SJCRH30 (cell line): ENCODE measurements around the gene ZNF30. TPM values are rescaled to one million over a fixed set of nuclear protein-coding genes. Genes with fewer than 3 reads are reported as not detected.
"Not testable (repeated sequence)": the region's sequence is repeated elsewhere in the genome, so short reads cannot be mapped to it uniquely, and the experiment has no call there.

ENCODE experiments used
- DNase-seq, 2 experiments: peaks; one replicate each; pipeline ENCODE4 v3.0.0-alpha.2; 2015 to 2020
- H3K27ac ChIP-seq: fragments of 250-450 bp; sonication (Bioruptor Pico); 2 replicates; pipeline ENCODE4 v1.5.1; 2020; ENCODE audit warnings: mild to moderate bottlenecking, moderate library complexity
- H3K27me3 ChIP-seq: fragments of 250-450 bp; sonication (Bioruptor Pico); 2 replicates; pipeline ENCODE4 v1.5.1; 2020; ENCODE audit warnings: mild to moderate bottlenecking, moderate library complexity
- H3K36me3 ChIP-seq: fragments of 250-450 bp; sonication (Bioruptor Pico); 2 replicates; pipeline ENCODE4 v1.5.1; 2020; ENCODE audit warnings: mild to moderate bottlenecking, moderate library complexity
- H3K4me1 ChIP-seq: fragments of 250-450 bp; sonication (Bioruptor Pico); 2 replicates; pipeline ENCODE4 v1.5.1; 2020; ENCODE audit warnings: mild to moderate bottlenecking, moderate library complexity
- H3K4me3 ChIP-seq: fragments of 250-450 bp; sonication (Bioruptor Pico); 2 replicates; pipeline ENCODE4 v1.5.1; 2020; ENCODE audit warnings: mild to moderate bottlenecking, moderate library complexity
- H3K9me3 ChIP-seq: fragments of 250-450 bp; sonication (Bioruptor Pico); replicated peaks from 2 replicates; pipeline ENCODE4 v1.5.1; 2020; ENCODE audit warnings: mild to moderate bottlenecking, moderate library complexity
- total RNA-seq: library from RNA; depleted of rRNA; stranded (reverse); fragments of >200 nt; shearing (Covaris generic); gene quantifications from 2 replicates; pipeline ENCODE4 v1.2.3, GENCODE V29; 2014; rRNA removed

ZNF30 gene
- total RNA-seq = 2.8 and 3.8 TPM in 2 replicates

DNA sequence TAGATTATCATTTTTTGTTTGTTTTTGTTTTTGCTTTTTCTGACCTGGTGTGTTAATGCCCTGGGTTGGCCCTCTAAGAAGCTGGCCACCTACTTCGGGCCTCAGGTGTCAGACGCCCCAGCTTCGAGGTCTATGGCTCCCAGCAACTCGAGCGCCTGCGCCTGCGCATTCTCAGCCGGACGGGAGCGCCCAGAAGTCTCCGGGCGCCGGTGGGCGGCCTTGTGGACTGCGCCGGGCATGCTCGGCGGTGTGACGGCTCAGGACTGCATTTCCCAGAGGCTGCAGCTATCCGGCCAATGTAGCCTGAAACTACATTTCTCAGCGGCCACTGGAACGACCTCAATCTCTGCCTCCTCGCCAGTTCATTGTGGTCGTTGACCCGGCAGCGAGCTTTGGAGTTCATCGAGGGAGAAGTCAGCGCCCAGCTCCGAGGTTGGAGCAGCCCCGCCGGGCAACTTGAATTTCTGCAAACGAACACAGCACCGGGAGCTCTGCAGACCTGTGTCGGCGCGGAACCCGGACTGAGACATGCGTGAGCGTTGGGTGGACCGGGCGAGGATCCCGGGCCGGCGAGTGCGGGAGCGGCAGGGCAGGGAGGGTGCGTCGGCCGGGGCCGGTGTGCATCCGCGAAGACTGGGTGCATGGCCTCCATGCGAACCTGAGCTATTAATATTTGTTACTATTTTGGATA is at the start of gene ZNF30:
ZNF30 (plus strand) TSS at position 219 of the 691 bp plus-strand sequence. CDS start 3,045 bp downstream, outside the sequence.
- peak within 1 kb of the TSS; percentile 31; the same call in 1 of the 2 replicates for H3K27ac ChIP-seq

DNA sequence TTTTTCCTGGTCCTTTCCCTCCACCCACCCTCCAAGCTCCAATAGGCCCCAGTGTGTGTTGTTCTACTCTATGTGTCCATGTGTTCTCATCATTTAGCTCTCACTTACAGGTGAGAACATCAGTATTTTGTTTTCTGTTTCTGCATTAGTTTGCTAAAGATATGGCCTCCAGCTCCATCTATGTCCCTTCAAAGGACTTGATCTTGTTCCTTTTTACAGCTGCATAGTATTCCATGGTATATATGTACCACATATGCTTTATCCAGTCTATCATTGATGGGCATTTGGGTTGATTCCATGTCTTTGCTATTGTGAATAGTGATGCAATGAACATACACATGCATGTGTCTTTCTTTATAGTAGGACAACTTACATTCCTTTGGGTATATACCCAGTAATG is 47.1 kb upstream of the ZNF30 start:
- H3K9me3 ChIP-seq = no peaks in the 10 kb centered on the region
- no peaks in the 10 kb centered on the region for H3K4me1 ChIP-seq
- no peak for DNase-seq
- no peak overlapping the region for H3K27ac ChIP-seq
- H3K36me3 ChIP-seq = no peaks in the 10 kb centered on the region
- H3K27me3 ChIP-seq = 0 out of 2 replicates have a peak, but pooled peaks cover 2% of the 10 kb centered on the region
- H3K4me3 ChIP-seq = no peak overlapping the region

More for the DNA sequence above, at the start of gene ZNF30:
- H3K27me3 ChIP-seq = no peaks in the 10 kb centered on the region
- peak; percentile 88 to 91 for DNase-seq
- H3K4me1 ChIP-seq = no peaks in the 10 kb centered on the region
- peaks cover 1% of the 10 kb centered on the region; the same call in 1 of the 2 replicates for H3K36me3 ChIP-seq
- peak within 1 kb of the TSS; percentile 66 for H3K4me3 ChIP-seq
- 0 out of 2 replicates have a peak, but pooled peaks cover 5% of the 10 kb centered on the region for H3K9me3 ChIP-seq

DNA sequence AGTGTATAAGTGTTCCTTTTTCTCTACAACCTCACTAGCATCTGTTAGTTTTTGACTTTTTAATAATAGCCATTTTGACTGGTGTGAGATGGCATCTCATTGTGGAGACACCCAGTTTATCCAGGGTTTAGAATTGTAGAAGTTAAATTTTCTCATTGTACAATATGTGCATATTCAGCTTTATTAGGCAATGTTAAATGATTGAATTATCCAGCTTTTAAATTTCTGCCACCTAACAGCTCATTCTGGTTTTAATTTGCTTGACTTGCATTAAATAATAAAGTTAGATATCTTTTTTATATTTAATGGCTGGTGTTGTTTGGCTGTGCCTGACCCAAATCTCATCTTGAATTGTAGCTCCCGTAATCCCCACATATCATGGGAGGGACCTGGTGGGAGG is 46.7 kb upstream of the ZNF30 start:
- H3K27ac ChIP-seq = no peak overlapping the region
- H3K4me3 ChIP-seq = no peak overlapping the region
- no peak for DNase-seq
- H3K27me3 ChIP-seq = 0 out of 2 replicates have a peak, but pooled peaks cover 2% of the 10 kb centered on the region
- H3K9me3 ChIP-seq = no peaks in the 10 kb centered on the region
- no peaks in the 10 kb centered on the region for H3K4me1 ChIP-seq
- H3K36me3 ChIP-seq = no peaks in the 10 kb centered on the region

DNA sequence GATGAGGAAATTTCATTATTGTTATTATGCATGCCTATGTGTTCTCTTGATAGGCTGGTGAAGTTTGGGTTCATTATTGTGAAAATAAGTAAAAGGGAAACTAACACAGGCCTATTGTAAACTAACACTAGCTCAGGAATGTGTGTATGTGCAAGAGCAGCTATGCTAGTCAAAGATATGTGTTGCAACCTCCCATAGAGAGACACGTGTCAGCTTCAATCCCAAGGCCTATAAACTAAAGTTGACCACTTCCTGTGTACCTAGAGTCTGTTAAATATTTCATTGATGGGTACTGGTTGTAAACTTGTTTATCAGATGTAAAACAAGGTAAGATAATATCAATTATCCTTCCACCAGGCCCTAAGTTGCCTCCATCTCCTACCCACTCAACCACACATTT is 44.7 kb upstream of the ZNF30 start:
- Histone ChIP-seq H3K9me3 (no peaks in the 10 kb centered on the region), H3K4me3 (no peak overlapping the region), H3K27me3 (0 out of 2 replicates have a peak, but pooled peaks cover 2% of the 10 kb centered on the region), H3K27ac (no peak overlapping the region), H3K36me3 (no peaks in the 10 kb centered on the region), H3K4me1 (no peaks in the 10 kb centered on the region)
- no peak for DNase-seq

DNA sequence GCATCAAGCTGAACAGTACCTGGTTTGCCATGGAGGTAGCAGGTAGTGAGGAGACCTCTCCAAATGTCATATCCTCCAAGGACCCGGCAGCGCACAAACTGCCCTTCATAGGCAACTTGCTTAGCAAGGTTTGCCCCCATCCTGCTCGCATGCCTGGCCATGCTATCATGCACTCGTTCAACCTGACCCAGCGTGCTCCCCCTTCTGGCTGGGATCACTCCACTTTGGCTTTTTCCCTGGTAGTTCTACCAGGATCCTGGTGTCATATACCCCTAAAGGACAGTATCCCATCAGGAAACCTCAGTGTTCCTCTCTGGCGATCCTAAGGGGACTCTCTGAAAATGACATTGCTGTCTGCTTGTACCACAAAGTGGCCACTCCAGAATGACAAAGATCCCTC is 38.6 kb upstream of the ZNF30 start:
- H3K4me3 ChIP-seq = no peak overlapping the region

DNA sequence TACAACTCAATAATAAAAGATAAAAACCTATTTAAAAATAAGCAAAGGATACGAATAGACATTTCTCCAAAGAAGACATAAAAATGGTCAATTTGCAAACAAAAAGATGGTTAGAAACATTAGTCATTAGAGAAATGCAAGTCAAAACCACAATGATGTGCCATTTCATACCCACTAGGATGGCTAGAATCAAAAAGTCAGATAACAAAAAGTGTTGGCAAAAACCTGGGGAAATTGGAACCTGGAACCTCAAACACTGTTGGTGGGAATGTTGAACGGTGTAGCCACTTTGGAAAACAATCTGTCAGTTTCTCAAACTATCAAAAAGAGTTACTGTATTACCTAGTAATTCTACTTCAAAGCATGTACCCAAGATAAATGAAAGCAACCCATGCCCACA is 26.5 kb upstream of the ZNF30 start:
- DNase-seq = no peak
- no peaks in the 10 kb centered on the region for H3K9me3 ChIP-seq
- H3K27me3 ChIP-seq = peaks cover 8% of the 10 kb centered on the region; the same call in 1 of the 2 replicates
- no peaks in the 10 kb centered on the region for H3K36me3 ChIP-seq
- H3K27ac ChIP-seq = no peak overlapping the region
- no peaks in the 10 kb centered on the region for H3K4me1 ChIP-seq
- H3K4me3 ChIP-seq = no peak overlapping the region

More for the DNA sequence above, 38.6 kb upstream of the ZNF30 start:
- Histone ChIP-seq H3K9me3 (no peaks in the 10 kb centered on the region), H3K4me1 (no peaks in the 10 kb centered on the region), H3K27me3 (0 out of 2 replicates have a peak, but pooled peaks cover 2% of the 10 kb centered on the region), H3K27ac (no peak overlapping the region), H3K36me3 (no peaks in the 10 kb centered on the region)
- no peak for DNase-seq

DNA sequence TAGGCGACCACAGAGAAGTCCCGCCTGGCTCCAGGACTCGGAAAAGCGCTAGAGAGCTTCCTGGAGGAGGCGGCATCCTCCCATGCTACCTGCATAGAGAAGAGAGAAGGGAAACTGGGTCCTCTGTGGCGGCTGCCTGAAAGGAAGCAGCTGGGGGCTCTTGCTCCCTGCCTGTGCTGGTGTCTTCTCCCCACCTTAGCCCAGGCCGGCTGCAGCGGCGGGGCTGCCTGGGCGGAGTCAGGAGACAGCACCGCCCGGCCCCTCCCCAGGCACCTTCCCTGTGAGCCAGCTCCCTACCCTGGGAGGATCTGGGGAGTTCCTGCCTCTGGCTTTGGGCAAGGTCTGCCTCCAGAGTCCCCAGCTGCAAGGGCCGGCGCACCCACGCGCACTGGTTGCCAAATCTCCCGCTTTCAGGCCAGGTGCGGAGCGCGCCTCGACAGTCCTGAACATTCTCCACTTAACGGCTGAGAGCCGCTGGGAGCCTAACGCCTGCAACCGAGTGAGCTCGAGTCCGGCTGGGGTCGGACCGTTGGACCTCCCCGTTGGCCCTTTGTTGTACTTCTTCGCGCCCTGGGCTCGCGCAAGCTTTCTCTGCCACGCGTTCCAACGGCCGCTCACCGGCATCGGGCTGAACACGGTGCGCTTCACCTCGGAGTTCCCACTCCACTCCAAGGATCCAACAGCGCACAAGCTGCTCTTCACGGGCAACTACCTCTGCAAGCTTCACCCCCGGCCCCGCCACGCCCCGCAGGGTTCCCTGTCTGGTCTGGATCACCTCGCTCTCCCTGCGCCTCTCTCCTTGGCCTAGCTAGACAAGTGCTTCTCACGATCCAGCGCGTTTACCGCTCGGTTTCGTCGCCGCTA is 21.8 kb upstream of the ZNF30 start:
- Histone ChIP-seq H3K36me3 (no peaks in the 10 kb centered on the region), H3K27ac (no peak overlapping the region), H3K4me1 (no peaks in the 10 kb centered on the region), H3K27me3 (peaks cover 8% of the 10 kb centered on the region; the same call in 1 of the 2 replicates), H3K9me3 (no peaks in the 10 kb centered on the region), H3K4me3 (no peak overlapping the region)
- no peak for DNase-seq

DNA sequence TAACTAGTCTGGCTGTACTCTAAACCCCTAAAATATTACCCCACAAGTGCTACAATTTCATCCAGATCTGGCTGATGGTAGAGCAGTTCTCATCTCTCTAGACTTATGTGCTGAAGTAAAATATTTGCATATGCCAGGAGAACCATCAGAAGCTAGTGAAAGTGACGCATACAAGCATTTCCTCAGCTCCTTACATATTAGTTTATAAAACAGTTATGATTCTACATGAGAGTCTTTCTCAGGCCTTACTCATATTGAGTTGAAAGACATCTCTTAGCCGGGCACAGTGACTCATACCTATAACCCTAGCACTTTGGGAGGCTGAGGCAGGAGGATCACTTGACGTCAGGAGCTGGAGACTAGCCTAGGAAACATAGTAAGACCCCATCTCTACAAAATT is 15.9 kb upstream of the ZNF30 start:
- Histone ChIP-seq H3K4me1 (no peaks in the 10 kb centered on the region), H3K27me3 (no peaks in the 10 kb centered on the region), H3K27ac (no peak overlapping the region), H3K4me3 (no peak overlapping the region), H3K9me3 (no peaks in the 10 kb centered on the region), H3K36me3 (no peaks in the 10 kb centered on the region)
- DNase-seq = no peak

DNA sequence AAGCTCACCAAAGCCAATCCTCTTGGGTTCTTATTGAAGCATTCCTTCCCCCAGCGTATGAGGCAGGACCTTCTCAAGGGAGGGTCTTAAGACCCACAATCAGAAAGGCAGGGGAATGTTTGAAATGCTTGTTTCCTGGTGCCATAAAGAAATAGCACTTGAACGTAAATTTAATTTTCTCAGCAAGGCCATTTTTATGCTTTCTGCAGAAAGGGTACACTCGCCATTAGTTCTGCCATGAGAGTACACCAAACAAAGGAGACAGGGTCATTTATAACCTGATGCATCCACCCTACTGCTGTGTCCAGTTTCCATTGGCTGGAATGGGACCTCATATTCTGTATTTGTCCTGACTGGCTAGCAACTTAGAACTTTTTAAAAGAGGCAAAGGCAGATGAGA is 9.6 kb upstream of the ZNF30 start:
- not testable (repeated sequence) for DNase-seq, H3K4me3 ChIP-seq, H3K4me1 ChIP-seq, H3K27me3 ChIP-seq, H3K27ac ChIP-seq, H3K9me3 ChIP-seq, H3K36me3 ChIP-seq

DNA sequence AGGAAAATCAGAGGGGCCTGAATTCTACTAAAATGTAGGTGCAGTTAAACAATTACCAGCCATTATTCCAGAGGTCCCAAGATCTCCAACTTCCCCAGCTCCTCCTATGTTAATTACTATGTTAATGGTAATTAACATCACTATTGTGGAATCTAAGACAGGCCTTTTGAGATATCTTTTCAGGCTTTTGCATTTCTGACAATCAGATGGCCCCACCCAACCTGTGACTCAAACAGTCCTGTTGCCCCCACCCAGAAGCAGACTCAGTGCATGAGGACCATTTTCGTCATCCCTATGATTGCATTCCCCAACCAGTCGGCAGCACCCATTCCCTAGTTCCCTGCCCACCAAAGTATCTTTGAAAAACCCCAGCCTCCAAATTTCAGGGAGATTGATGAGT is 8.5 kb upstream of the ZNF30 start:
- no peak for DNase-seq
- H3K4me1 ChIP-seq = no peaks in the 10 kb centered on the region
- no peak overlapping the region for H3K4me3 ChIP-seq
- no peaks in the 10 kb centered on the region for H3K27me3 ChIP-seq
- H3K9me3 ChIP-seq = peaks cover 7% of the 10 kb centered on the region; the same call in 1 of the 2 replicates
- no peak overlapping the region for H3K27ac ChIP-seq
- no peaks in the 10 kb centered on the region for H3K36me3 ChIP-seq

DNA sequence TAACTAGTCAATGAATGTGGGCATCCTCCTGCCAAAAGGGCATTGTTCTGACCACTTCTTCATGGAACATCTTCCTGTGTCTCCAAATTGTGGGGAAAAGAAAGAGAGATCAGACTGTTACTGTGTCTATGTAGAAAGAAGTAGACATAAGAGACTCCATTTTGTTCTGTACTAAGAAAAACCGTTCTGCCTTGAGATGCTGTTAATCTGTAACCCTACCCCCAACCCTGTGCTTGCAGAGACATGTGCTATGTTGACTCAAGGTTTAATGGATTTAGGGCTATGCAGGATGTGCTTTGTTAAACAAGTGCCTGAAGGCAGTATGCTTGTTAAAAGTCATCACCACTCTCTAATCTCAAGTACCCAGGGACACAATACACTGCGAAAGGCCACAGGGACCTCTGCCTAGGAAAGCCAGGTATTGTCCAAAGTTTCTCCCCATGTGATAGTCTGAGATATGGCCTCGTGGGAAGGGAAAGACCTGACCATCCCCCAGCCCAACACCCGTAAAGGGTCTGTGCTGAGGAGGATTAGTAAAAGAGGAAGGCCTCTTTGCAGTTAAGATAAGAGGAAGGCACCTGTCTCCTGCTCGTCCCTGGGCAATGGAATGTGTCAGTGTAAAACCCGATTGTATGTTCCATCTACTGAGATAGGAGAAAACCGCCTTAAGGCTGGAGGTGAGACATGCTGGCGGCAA is 6.5 kb upstream of the ZNF30 start:
- H3K27me3 ChIP-seq, H3K4me3 ChIP-seq: not testable (repeated sequence)

DNA sequence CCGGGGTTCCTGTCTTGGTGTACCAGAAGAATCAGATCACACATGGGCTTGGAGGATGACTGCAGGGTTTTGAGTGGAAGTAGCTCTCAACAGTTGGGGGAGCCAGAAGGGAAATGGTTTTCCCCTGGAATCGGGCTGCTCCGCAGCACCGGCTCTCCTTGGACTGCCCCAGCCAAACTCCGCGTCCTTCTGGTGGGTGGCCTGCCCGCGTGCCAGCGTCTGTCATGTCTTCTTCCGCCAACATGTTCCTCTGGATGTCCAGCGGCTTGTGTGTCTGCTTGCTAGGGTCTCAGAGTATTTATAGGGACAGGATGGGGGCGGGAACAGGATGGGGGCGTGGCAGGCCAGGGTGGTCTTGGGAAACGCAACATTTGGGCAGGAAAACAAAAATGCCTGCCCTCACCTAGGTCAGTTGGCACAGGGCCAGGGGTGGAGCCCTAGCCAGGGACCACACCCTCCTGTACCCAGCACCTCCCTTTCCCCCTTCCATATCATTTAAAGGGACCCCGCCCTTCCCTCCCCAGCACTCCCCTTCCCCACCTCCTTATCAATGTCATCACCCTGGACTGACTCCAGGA is 1.3 kb upstream of the ZNF30 start:
- DNase-seq = no peak
- Histone ChIP-seq H3K27me3 (no peaks in the 10 kb centered on the region), H3K4me3 (no peak overlapping the region), H3K4me1 (no peaks in the 10 kb centered on the region), H3K27ac (no peak overlapping the region), H3K9me3 (0 out of 2 replicates have a peak, but pooled peaks cover 5% of the 10 kb centered on the region), H3K36me3 (no peaks in the 10 kb centered on the region)

More for the DNA sequence above, 6.5 kb upstream of the ZNF30 start:
- not testable (repeated sequence) for H3K27ac ChIP-seq, H3K4me1 ChIP-seq, H3K36me3 ChIP-seq
- DNase-seq = peak in 1 of 2 experiments; percentile 9
- H3K9me3 ChIP-seq = peaks cover 11% of the 10 kb centered on the region; the same call in 1 of the 2 replicates

DNA sequence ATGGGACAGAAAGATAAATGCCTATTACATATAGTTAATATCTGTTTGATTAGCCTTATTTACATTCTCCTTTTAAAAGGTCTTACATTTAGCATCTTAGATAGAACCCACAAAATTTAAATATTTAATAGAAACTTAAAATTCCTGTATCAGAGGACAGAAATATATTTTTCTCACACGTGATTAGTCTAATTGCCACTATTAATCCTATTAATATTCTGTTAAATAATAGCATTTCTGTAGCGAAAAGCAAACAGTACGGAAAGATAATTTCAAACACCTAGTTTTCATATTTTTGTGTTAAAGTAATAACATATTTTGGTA is 380 bp upstream of the ZNF30 start:
- H3K27me3 ChIP-seq = no peaks in the 10 kb centered on the region
- H3K27ac ChIP-seq = no peak overlapping the region
- H3K4me1 ChIP-seq = no peaks in the 10 kb centered on the region
- no peak for DNase-seq
- H3K36me3 ChIP-seq = no peaks in the 10 kb centered on the region
- 0 out of 2 replicates have a peak, but pooled peaks cover 5% of the 10 kb centered on the region for H3K9me3 ChIP-seq
- H3K4me3 ChIP-seq = peak overlapping the region; percentile 66

DNA sequence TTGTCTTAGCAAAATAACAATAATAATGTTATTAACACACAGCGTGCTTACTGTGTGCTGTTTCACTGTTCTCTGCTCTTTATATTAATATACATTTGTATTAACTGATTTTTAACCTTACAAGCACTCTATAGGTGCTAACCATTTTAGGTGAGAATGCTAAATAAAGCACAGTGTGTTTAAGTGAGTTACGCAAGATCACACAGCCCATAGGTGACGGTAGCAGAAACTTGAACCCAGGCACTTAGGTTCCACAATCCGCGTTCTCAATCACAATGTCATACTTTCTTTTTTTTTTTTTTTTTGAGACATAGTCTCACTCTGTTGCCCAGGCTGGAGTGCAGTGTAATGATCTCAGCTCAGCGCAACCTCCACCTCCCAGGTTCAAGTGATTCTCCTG is 5.8 kb downstream of the ZNF30 start:
- no peaks in the 10 kb centered on the region for H3K27me3 ChIP-seq
- no peaks in the 10 kb centered on the region for H3K4me1 ChIP-seq
- H3K4me3 ChIP-seq = no peak overlapping the region
- no peaks in the 10 kb centered on the region for H3K9me3 ChIP-seq
- peaks cover 14% of the 10 kb centered on the region for H3K36me3 ChIP-seq
- DNase-seq = no peak
- no peak overlapping the region for H3K27ac ChIP-seq
